NCI-H524 treated with DMSO at 0.1 percent for 48 hours (cell line): Measurements from ENCODE around the gene TFEB.

ENCODE experiments used
- DNase-seq: peaks from one replicate; lab custom pipeline; 2025; lab: John Stamatoyannopoulos, UW

Gene TFEB

GRCh38 chr6:41736800-41737555 lies 1.6 kb upstream of the TFEB start:
- no peak for DNase-seq

GRCh38 chr6:41736186-41736733 lies 852 bp upstream of the TFEB start:
- DNase-seq, result no peak

GRCh38 chr6:41734666-41735426 lies 562 bp downstream of the TFEB start:
- DNase-seq, result no peak

GRCh38 chr6:41733707-41734665 lies 1.4 kb downstream of the TFEB start:
- peak; percentile 39 for DNase-seq

- no peak for DNase-seq
Measured at GRCh38 chr6:41733360-41733706, 2.1 kb downstream of the TFEB start.

- DNase-seq, result no peak
Measured at GRCh38 chr6:41732591-41733359, 2.6 kb downstream of the TFEB start.

- no peak for DNase-seq
Measured at GRCh38 chr6:41732149-41732548, 3.3 kb downstream of the TFEB start.

- no peak for DNase-seq
Measured at GRCh38 chr6:41731561-41732086, 3.8 kb downstream of the TFEB start.

- no peak for DNase-seq
Measured at GRCh38 chr6:41730531-41731436, 4.6 kb downstream of the TFEB start.

- no peak for DNase-seq
Measured at GRCh38 chr6:41729624-41730023, 5.8 kb downstream of the TFEB start.

GRCh38 chr6:41728954-41729353 lies 6.5 kb downstream of the TFEB start:
- no peak for DNase-seq

- DNase-seq, result no peak
Measured at GRCh38 chr6:41728073-41728936, 7.1 kb downstream of the TFEB start.

- DNase-seq, result no peak
Measured at GRCh38 chr6:41727705-41728072, 7.7 kb downstream of the TFEB start.

GRCh38 chr6:41726876-41727275 lies 8.5 kb downstream of the TFEB start:
- DNase-seq, result no peak

- DNase-seq, result no peak
Measured at GRCh38 chr6:41724586-41725501, 10.6 kb downstream of the TFEB start.

- no peak for DNase-seq
Measured at GRCh38 chr6:41724228-41724580, 11.2 kb downstream of the TFEB start.

GRCh38 chr6:41723530-41724227 lies 11.7 kb downstream of the TFEB start:
- DNase-seq, result no peak
